Activated naive CD8-positive, alpha-beta T cell (primary cell): ENCODE measurements around the gene PKIG.

ENCODE experiments used
- H3K27ac Mint-ChIP-seq: one replicate; pipeline ENCODE4 v1.8.0; 2021; ENCODE audit warnings: mixed read lengths
- H3K27me3 Mint-ChIP-seq: one replicate; pipeline ENCODE4 v1.8.0; 2021; ENCODE audit warnings: mixed read lengths
- H3K36me3 Mint-ChIP-seq: one replicate; pipeline ENCODE4 v1.8.0; 2021; ENCODE audit warnings: mixed read lengths
- H3K4me1 Mint-ChIP-seq: one replicate; pipeline ENCODE4 v1.8.0; 2021; ENCODE audit warnings: low read depth, mixed read lengths
- H3K4me3 Mint-ChIP-seq: one replicate; pipeline ENCODE4 v1.8.0; 2021; ENCODE audit warnings: mild to moderate bottlenecking, mixed read lengths
- H3K9me3 Mint-ChIP-seq: one replicate; pipeline ENCODE4 v1.8.0; 2021; ENCODE audit warnings: low read depth, mixed read lengths

Gene PKIG

DNA sequence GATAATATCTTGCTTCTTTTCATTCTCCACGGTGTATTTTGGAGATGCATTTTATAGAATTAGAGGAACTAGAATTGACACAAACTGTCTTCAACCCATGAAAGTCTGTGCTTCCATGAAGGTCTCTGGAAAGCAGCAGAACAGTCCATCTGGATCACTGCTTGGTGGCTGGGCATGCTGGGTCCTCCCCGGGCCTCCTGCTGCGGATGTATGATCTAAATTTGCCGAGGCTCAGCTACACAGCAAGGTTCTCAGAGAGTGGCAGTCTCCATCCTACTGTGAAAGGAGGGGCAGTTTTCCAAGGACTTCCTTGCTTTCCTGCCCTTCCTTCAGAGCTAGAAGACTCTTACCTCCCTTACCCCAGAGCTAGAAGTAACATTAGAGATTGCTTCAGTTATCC is 15.1 kb downstream of the PKIG start:
- Mint-ChIP-seq H3K4me1 (peaks cover 39% of the 10 kb centered on the region), H3K27me3 (no peaks in the 10 kb centered on the region), H3K9me3 (no peaks in the 10 kb centered on the region), H3K36me3 (no peaks in the 10 kb centered on the region), H3K4me3 (no peak overlapping the region), H3K27ac (no peak overlapping the region)

DNA sequence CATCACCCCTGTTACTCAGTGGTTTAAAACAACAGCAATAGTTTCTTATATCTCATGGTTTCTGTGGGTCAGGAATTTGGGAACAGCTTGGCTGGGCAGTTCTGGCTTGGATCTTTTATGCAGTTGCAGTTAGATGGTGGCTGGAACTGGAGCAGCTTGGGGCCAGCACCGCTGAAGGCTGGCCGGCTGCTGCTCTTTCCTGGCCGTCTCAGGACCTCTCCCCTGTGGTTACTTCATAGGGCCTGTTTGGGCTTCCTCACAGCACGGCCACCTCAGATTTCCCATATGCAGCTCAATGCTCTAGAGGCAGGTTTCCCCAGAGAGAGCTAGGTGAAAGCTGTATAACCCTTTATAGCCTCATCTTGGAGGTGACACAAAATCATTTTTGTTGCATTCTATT is 15.6 kb downstream of the PKIG start:
- Mint-ChIP-seq H3K36me3 (no peaks in the 10 kb centered on the region), H3K4me1 (peaks cover 39% of the 10 kb centered on the region), H3K9me3 (no peaks in the 10 kb centered on the region), H3K4me3 (peak overlapping the region; percentile 79), H3K27ac (peak overlapping the region; percentile 85), H3K27me3 (no peaks in the 10 kb centered on the region)

DNA sequence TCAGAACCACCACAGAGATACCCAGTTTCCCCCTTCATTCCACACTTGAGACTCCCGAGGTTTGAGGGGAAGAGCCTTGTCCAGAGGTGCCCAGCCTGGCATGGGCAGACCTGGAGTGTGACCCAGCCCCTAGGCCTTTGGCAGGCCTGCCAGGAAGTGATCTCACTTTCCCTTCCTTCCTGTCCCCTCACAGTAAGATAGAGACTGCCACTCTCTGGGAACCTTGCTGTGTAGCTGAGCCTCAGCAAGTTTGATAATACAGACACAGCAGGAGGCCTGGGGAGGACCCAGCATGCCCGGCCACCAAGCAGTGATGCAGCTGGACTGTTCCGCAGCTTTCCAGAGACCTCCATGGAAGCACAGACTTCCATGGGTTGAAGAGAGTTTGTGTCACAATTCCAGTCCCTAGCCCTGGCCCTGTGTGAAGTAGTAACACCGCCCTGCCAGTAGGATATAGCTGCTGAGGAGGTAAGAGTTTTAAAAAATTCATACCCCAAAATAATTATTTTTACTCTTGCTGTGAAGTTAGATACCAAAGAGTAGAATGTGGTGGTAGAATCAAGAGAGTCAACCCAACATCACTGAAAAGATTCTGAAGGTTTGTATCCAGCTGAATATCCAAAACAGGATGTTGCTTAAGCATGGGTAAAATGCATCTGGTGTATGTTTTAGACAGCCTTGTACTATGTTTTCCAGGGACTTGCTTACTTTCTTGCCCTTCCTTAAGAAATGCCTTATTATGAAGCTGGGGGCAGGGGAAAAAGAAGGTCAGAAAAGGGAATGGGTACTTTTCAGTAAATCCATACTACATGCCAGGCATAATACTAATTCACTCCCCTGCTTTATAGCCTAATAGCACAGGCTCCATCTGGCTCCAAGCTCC is 16.3 kb downstream of the PKIG start:
- H3K4me3 Mint-ChIP-seq: peak overlapping the region; percentile 79
- peak overlapping the region; percentile 85 for H3K27ac Mint-ChIP-seq
- no peaks in the 10 kb centered on the region for H3K27me3 Mint-ChIP-seq

DNA sequence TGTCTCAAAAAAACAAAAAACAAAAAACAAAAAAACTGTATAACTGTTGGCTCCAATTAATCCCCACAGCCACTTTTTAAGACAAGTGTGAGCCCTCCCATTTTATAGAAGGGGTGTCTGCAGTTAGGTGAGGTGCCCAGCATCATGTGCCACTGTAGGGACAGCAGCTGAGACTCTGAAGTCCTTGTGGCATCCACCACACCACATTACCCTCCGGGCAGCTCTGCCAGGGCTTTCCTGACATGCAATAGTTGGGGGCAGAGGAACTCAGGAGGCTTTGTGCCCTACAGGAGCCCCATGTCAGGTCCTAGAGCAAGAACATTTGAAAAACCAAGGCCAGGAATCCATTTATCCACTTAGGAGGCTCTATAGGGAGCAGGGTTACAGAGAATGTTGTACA is 17.3 kb downstream of the PKIG start:
- Mint-ChIP-seq H3K27me3 (no peaks in the 10 kb centered on the region), H3K36me3 (no peaks in the 10 kb centered on the region), H3K4me3 (no peak overlapping the region), H3K9me3 (no peaks in the 10 kb centered on the region), H3K27ac (peak overlapping the region; percentile 11), H3K4me1 (peaks cover 39% of the 10 kb centered on the region)

More for the DNA sequence above, 16.3 kb downstream of the PKIG start:
- Mint-ChIP-seq H3K36me3 (no peaks in the 10 kb centered on the region), H3K9me3 (no peaks in the 10 kb centered on the region), H3K4me1 (peaks cover 39% of the 10 kb centered on the region)

DNA sequence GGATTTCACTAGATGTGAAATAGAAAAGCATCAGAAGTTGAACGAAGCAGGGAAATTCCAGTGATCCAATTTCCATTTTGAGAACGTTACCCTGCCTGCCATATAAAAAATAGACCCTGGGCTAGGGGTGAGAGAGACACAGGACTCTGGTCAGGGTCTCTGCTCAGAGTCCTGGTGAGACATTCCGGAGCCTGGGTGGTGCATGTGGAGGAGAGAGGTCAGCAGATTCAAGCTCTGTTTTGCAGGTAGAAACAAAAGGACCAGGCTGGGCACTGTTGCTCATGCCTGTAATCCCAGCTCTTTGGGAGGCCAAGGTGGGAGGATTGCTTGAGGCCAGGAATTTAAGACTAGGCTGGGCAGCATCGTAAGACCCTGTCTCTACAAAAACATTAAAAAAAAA is 17.9 kb downstream of the PKIG start:
- Mint-ChIP-seq H3K27ac (no peak overlapping the region), H3K4me1 (peaks cover 39% of the 10 kb centered on the region)

DNA sequence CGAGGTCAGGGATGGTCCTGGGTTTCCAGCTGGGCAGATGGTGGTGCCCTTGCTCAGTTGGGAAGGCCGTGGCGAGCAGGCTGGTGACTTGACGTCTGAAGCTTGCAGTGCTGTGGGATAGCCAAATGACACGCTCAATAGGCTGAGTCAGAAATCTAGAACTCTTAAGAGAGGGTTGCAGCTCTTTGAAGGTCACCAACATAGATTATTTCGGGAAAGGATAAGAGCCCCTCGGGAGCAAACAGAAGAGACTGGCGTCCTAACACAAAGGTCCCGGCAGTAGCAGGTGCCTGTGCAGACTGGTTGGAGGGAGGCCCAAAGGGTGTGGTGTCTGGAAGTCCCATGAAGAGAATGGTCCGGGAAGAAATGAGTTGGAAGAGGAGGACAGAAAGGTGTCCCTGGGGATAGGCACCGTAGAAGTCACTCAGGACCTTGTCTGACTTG is 18.4 kb downstream of the PKIG start:
- Mint-ChIP-seq H3K27ac (no peak overlapping the region), H3K4me3 (no peak overlapping the region), H3K4me1 (peaks cover 39% of the 10 kb centered on the region), H3K9me3 (no peaks in the 10 kb centered on the region), H3K27me3 (no peaks in the 10 kb centered on the region), H3K36me3 (no peaks in the 10 kb centered on the region)

More for the DNA sequence above, 17.9 kb downstream of the PKIG start:
- H3K36me3 Mint-ChIP-seq: no peaks in the 10 kb centered on the region
- no peak overlapping the region for H3K4me3 Mint-ChIP-seq
- H3K9me3 Mint-ChIP-seq: no peaks in the 10 kb centered on the region
- no peaks in the 10 kb centered on the region for H3K27me3 Mint-ChIP-seq

DNA sequence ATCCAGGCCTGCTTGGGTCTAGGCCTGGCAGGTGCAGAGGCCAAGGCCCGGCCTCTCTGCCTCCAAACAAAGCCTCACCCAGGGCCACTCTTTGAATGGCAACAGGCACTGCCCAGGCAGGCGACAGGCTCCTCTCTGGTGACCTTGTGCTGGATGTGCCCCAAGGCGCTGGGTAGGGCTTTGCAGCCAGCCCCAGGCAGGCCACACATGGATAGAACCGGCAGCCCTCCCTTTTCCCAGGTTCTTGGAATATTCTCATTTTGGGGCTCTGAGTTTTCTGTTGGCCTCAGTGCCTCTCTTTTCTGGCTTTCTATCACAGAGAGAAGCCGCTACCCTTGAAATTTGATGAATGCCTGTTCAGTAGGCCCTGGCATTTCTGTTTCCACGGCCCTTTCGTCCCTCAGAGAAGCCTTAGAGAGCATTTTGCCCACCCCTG is 18.9 kb downstream of the PKIG start:
- H3K9me3 Mint-ChIP-seq: no peaks in the 10 kb centered on the region
- no peak overlapping the region for H3K27ac Mint-ChIP-seq
- no peaks in the 10 kb centered on the region for H3K36me3 Mint-ChIP-seq
- no peak overlapping the region for H3K4me3 Mint-ChIP-seq
- H3K4me1 Mint-ChIP-seq: peaks cover 39% of the 10 kb centered on the region
- no peaks in the 10 kb centered on the region for H3K27me3 Mint-ChIP-seq

DNA sequence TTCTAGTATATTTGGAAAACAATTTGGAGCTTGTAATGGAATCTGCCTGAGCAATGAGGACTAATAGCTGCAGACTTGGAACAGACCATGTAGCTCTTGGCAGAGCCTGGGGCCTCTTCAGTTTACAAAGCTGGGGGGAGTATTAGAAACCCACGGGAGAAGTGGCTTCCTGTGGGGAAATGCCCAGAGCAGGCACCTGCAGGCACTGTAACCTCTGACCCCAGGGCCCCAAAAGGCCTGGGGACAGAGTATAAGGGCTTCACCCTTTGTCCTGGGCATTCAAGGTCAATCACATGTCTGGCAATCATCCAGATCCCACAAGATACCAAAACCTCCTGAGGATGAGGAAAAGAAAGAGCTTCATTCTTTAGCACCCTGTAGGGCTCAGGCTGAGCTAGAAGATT is 19.4 kb downstream of the PKIG start:
- no peak overlapping the region for H3K4me3 Mint-ChIP-seq
- H3K27me3 Mint-ChIP-seq: no peaks in the 10 kb centered on the region
- peaks cover 39% of the 10 kb centered on the region for H3K4me1 Mint-ChIP-seq
- no peak overlapping the region for H3K27ac Mint-ChIP-seq
- H3K36me3 Mint-ChIP-seq: no peaks in the 10 kb centered on the region
- H3K9me3 Mint-ChIP-seq: no peaks in the 10 kb centered on the region

DNA sequence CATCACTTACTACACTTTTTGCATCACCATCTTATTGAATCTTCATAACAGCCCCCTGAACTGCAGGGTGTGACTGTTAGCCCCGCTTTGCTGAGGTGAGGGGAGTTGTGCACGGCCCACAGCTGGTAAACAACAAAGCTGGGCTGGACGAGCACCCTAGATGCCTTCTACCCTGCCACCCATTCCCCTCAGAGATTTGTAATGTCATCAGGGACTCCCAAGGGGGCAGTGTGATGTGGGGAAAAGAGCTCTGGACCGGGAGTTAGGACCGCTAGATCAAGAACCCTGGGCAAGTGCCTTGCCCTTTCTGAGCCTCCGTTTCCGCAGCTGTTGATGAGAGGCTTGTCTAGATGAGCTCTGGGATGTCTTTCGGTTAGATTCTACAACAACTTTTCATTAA is 20.9 kb downstream of the PKIG start:
- no peak overlapping the region for H3K4me3 Mint-ChIP-seq
- H3K9me3 Mint-ChIP-seq: no peaks in the 10 kb centered on the region
- H3K27me3 Mint-ChIP-seq: no peaks in the 10 kb centered on the region
- H3K4me1 Mint-ChIP-seq: peaks cover 32% of the 10 kb centered on the region
- no peaks in the 10 kb centered on the region for H3K36me3 Mint-ChIP-seq
- no peak overlapping the region for H3K27ac Mint-ChIP-seq

DNA sequence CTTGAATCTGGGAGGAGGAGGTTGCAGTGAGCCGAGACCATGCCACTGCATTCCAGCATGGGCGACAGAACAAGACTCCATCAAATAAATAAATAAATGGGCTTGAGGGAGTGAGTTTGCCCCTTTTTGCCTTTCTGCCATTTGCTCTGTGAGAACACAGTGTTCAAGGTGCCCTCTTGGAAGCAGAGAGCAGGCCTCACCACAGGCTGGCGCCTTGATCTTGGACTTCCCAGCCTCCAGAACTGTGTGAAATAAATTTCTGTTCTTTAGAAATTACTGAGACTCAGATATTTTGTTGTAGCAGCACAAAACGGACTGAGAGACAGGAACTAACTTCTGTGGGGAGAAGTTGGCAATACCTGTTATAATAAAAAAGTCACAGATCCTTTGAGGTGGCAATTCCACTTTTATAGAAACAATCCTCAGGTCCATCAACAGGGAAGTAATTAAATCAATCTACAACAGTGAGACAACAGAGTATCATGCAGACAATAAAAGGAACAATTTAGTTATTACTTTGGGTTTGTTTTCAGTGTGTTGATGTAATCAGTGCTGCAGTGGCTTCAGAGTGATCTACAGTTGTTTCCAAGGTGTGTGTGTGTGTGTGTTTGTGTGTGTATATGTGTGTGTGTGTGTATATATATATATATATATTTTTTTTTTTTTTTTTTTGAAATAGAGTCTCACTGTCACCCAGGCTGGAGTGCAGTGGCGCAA is 24.5 kb downstream of the PKIG start:
- H3K4me1 Mint-ChIP-seq: peaks cover 25% of the 10 kb centered on the region
- no peaks in the 10 kb centered on the region for H3K36me3 Mint-ChIP-seq
- H3K4me3 Mint-ChIP-seq: no peak overlapping the region
- H3K27ac Mint-ChIP-seq: no peak overlapping the region
- H3K27me3 Mint-ChIP-seq: no peaks in the 10 kb centered on the region
- H3K9me3 Mint-ChIP-seq: no peaks in the 10 kb centered on the region

DNA sequence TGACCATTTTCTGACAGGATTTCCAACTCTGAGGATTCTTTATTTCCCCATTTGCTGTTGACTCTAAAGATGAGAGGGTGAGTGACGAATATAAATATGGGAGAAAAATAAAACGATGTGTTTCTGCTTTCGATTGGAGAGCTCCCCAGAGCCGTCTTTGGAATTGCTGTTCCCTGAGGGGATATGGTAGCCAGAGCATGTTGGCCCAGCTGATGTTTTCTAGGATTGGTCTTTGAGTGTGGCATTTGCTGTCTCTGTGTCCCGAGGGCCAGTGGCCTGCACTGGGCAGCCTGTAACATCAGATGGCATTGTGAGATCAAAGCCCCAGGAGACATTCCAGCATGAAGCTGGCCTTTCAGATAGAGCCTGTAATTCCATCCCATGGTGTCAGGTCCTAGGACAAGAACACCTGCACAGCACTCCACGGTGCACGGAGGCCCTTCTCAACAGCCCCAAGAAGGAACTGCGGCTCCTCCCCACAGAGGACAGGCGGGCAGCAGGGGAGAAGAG is 26.7 kb downstream of the PKIG start:
- H3K4me3 Mint-ChIP-seq: no peak overlapping the region
- no peaks in the 10 kb centered on the region for H3K27me3 Mint-ChIP-seq
- H3K4me1 Mint-ChIP-seq: peaks cover 29% of the 10 kb centered on the region
- H3K27ac Mint-ChIP-seq: peak overlapping the region; percentile 46
- H3K9me3 Mint-ChIP-seq: no peaks in the 10 kb centered on the region
- H3K36me3 Mint-ChIP-seq: no peaks in the 10 kb centered on the region

DNA sequence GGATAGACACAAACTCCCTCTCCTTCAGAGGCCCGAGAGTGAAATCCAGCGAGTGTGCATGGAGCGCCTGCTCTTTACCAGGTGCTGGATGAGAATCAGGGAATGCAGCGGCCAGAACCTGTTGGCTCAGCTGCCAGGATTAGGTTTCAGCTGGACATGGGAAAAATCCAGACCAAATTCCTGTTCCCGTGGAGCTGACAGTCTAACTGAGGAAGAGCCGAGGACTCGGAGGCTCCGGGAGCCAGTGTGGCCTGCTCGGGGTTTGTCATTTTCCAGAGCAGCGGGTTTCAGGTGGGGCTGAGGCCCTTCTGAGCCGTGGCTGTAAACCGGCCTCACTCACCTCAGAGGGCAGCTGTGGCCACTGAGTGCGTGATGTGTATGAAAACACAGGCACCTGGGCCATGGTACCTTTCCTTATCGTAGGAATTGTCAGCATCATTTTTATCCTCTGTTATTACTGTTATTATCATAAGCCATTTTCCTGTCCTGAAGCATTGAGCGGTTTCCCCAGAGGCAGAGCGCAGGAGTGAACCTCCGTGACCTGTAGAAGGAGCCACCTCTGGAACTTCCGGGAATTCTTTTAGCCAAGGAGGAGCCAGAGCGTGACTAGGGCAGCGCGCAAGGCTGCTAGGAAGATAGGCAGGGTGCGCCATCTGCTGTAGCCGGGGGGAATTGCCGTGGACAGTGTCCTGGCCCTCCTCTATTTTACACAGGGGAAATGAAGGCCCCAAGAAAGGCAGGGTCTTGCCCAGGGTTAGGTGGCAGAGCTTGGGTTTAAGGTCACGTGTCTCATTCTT is 27.3 kb downstream of the PKIG start:
- Mint-ChIP-seq H3K9me3 (no peaks in the 10 kb centered on the region), H3K27ac (peak overlapping the region; percentile 94), H3K4me3 (peak overlapping the region; percentile 75), H3K4me1 (peaks cover 35% of the 10 kb centered on the region), H3K27me3 (no peaks in the 10 kb centered on the region), H3K36me3 (no peaks in the 10 kb centered on the region)

DNA sequence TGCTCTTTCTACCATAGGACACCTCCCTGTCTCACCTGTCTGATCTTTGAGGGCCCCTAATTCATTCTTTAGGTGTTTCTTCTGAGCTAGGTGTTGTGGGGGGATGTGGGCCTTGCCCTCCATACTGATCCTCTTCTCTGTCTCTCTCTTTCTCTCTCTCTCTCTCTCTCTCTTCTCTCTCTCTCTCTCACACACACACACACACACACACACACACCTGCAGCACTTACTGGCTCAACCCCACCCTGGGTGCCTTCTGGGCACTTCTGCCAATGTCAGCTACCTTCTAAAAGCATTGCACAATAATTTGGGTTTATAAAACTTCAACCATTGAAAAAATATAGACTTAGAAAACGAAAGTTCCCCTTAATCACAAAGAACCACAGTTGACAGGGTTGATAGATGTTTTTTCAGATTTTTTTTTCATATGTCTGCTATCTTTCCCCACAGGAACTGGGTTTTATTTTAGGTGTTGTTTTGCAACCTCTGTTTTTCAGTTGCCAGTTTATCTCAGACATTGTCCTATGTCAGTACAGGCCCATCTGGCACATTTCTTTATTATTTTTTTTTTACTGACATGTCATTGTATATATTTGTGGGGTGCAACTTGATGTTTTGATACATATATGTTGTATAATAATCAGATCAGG is 28.1 kb downstream of the PKIG start:
- peaks cover 42% of the 10 kb centered on the region for H3K4me1 Mint-ChIP-seq
- H3K9me3 Mint-ChIP-seq: no peaks in the 10 kb centered on the region
- peak overlapping the region; percentile 8 for H3K4me3 Mint-ChIP-seq
- H3K27me3 Mint-ChIP-seq: no peaks in the 10 kb centered on the region
- peaks cover 4% of the 10 kb centered on the region for H3K36me3 Mint-ChIP-seq
- H3K27ac Mint-ChIP-seq: peak overlapping the region; percentile 94

DNA sequence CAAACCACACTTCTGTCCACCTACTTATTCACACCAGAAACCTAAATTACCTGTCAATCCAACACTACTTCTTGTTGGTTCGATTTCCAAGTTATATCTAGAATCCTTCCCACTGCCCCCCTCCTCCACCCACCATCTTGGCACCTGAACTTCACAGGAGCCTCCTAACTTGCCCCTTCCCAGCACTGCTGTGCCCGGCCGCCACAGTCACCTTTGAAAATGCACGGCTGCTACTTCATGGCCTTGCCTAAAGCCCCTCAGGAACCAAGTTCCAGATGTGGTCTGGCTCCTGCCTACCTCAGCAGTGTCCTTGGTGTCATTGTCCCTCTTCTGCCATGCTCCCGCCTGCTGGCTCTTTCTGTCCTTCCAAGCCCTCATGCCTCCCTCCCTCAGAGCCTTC is 31.2 kb downstream of the PKIG start:
- Mint-ChIP-seq H3K9me3 (no peaks in the 10 kb centered on the region), H3K4me3 (no peak overlapping the region), H3K4me1 (peaks cover 72% of the 10 kb centered on the region), H3K36me3 (peaks cover 4% of the 10 kb centered on the region), H3K27me3 (no peaks in the 10 kb centered on the region), H3K27ac (peak overlapping the region; percentile 91)
